IPS-18a (cell line): ENCODE measurements around the gene CRYGA.
"Not testable (repeated sequence)": the region's sequence is repeated elsewhere in the genome, so short reads cannot be mapped to it uniquely, and the experiment has no call there.

Experiments used
- H3K27ac ChIP-seq: one replicate; pipeline ENCODE4 v1.5.1; 2013; ENCODE audit warnings: low read length
- H3K27me3 ChIP-seq: one replicate; pipeline ENCODE4 v1.6.1; 2013; ENCODE audit warnings: mild to moderate bottlenecking, low read length; ENCODE audit not compliant: control insufficient read depth, insufficient read depth
- H3K36me3 ChIP-seq: one replicate; pipeline ENCODE4 v1.6.1; 2013; ENCODE audit warnings: low read depth, low read length; ENCODE audit not compliant: control insufficient read depth
- H3K4me1 ChIP-seq: one replicate; pipeline ENCODE4 v1.6.1; 2013; ENCODE audit warnings: low read depth, low read length; ENCODE audit not compliant: control insufficient read depth
- H3K4me3 ChIP-seq: one replicate; pipeline ENCODE4 v1.5.1; 2013; ENCODE audit warnings: low read length
- H3K9ac ChIP-seq: one replicate; pipeline ENCODE4 v1.6.1; 2013; ENCODE audit warnings: mild to moderate bottlenecking, low read length, moderate library complexity
- H3K9me3 ChIP-seq: one replicate; pipeline ENCODE4 v1.6.1; 2013; ENCODE audit warnings: low read depth, low read length; ENCODE audit not compliant: control insufficient read depth

Gene CRYGA

GRCh38 chr2:208117390-208117789 lies 46.0 kb downstream of the CRYGA start:
- not testable (repeated sequence) for H3K9ac ChIP-seq, H3K9me3 ChIP-seq, H3K27me3 ChIP-seq, H3K36me3 ChIP-seq, H3K4me3 ChIP-seq, H3K27ac ChIP-seq
- peaks cover 11% of the 10 kb centered on the region for H3K4me1 ChIP-seq

- no peaks in the 10 kb centered on the region for H3K9me3 ChIP-seq
- H3K4me3 ChIP-seq = peak overlapping the region; percentile 63
- H3K27ac ChIP-seq = no peak overlapping the region
These were observed 50.4 kb downstream of the CRYGA start for GRCh38 chr2:208112969-208113368.

GRCh38 chr2:208112273-208112745 lies 51.1 kb downstream of the CRYGA start:
- peak overlapping the region; percentile 63 for H3K4me3 ChIP-seq
- peaks cover 23% of the 10 kb centered on the region for H3K4me1 ChIP-seq
- not testable (repeated sequence) for H3K9me3 ChIP-seq, H3K27me3 ChIP-seq, H3K36me3 ChIP-seq, H3K27ac ChIP-seq
- H3K9ac ChIP-seq = peak overlapping the region; percentile 55

More at GRCh38 chr2:208112969-208113368, 50.4 kb downstream of the CRYGA start:
- Histone ChIP-seq H3K27me3 (no peaks in the 10 kb centered on the region), H3K36me3 (no peaks in the 10 kb centered on the region), H3K4me1 (peaks cover 17% of the 10 kb centered on the region), H3K9ac (peak overlapping the region; percentile 55)
